GM12864 (cell line): ENCODE measurements around the gene BCL2L11.

Experiments
- DNase-seq: peaks from one replicate; pipeline ENCODE4 v3.0.0-alpha.2; 2011; ENCODE audit warnings: low read depth
- H3K4me3 ChIP-seq: 2 replicates; pipeline ENCODE4 v1.5.1; 2011; ENCODE audit warnings: mild to moderate bottlenecking, low read depth, low read length, control low read depth
- CTCF ChIP-seq: IDR thresholded peaks from 2 replicates; pipeline ENCODE4 v1.5.1; 2011; ENCODE audit warnings: low read depth, mild to moderate bottlenecking, moderate library complexity, low read length, control low read depth, inconsistent platforms; ENCODE audit errors: missing control alignments

BCL2L11 gene

GRCh38 chr2:111123751-111124150 is 3.0 kb downstream of the BCL2L11 start:
- no peak overlapping the region for H3K4me3 ChIP-seq
- no peak for DNase-seq
- no peak for TF ChIP-seq CTCF

GRCh38 chr2:111126581-111126980 is 5.9 kb downstream of the BCL2L11 start:
- H3K4me3 ChIP-seq, result no peak overlapping the region
- no peak for DNase-seq
- TF ChIP-seq CTCF, result no peak

- TF ChIP-seq CTCF, result no peak
- H3K4me3 ChIP-seq, result no peak overlapping the region
- no peak for DNase-seq
Measured at GRCh38 chr2:111127351-111127750, 6.6 kb downstream of the BCL2L11 start.

GRCh38 chr2:111128096-111128495 is 7.4 kb downstream of the BCL2L11 start:
- no peak for TF ChIP-seq CTCF
- DNase-seq, result no peak
- no peak overlapping the region for H3K4me3 ChIP-seq

- no peak overlapping the region for H3K4me3 ChIP-seq
- TF ChIP-seq CTCF, result no peak
- no peak for DNase-seq
Measured at GRCh38 chr2:111133603-111134002, 12.9 kb downstream of the BCL2L11 start.

GRCh38 chr2:111134055-111134454 is 13.3 kb downstream of the BCL2L11 start:
- no peak overlapping the region for H3K4me3 ChIP-seq
- no peak for DNase-seq
- no peak for TF ChIP-seq CTCF

- H3K4me3 ChIP-seq, result no peak overlapping the region
- TF ChIP-seq CTCF, result no peak
- no peak for DNase-seq
Measured at GRCh38 chr2:111135237-111135909, 14.7 kb downstream of the BCL2L11 start.
